Body of pancreas (tissue), 4 donors: ENCODE measurements around the gene PHKA1. TPM values are rescaled to one million over a fixed set of nuclear protein-coding genes. Genes with fewer than 3 reads are reported as not detected.
A peak's percentile ranks its signal among the peaks of the same experiment; 100 is the strongest.
"Not testable (repeated sequence)": the region's sequence is repeated elsewhere in the genome, so short reads cannot be mapped to it uniquely, and the experiment has no call there.

Source experiments
- ATAC-seq: fragments of 150-250 bp; one replicate; pipeline ENCODE4 v1.9.1; 2016
- DNase-seq, 4 donors: peaks; one replicate each; pipeline ENCODE4 v3.0.0-alpha.2; 2019
- H3K27ac ChIP-seq, 4 donors: fragments of 200-600 bp; sonication (generic); 1 replicate in 3 of 4; 2 replicates in 1 of 4; pipeline versions ENCODE4 v1.5.1 to v1.6.1; 2016 to 2019; ENCODE audit warnings: mild to moderate bottlenecking in 1 of 4, mixed read lengths in 1 of 4, moderate library complexity in 1 of 4
- H3K27me3 ChIP-seq, 2 donors: fragments of 200-600 bp; sonication (generic); one replicate each; pipeline ENCODE4 v1.6.0; 2016; ENCODE audit warnings: mild to moderate bottlenecking in 1 of 2
- H3K36me3 ChIP-seq, 2 donors: fragments of 200-600 bp; sonication (generic); replicated peaks in 1 of 2; 2 replicates each; pipeline ENCODE4 v1.5.1; 2016; ENCODE audit warnings: low read depth in 2 of 2; ENCODE audit not compliant: insufficient read depth in 1 of 2
- H3K4me1 ChIP-seq: fragments of 200-600 bp; sonication (generic); one replicate; pipeline ENCODE4 v1.6.0; 2016
- H3K4me3 ChIP-seq, 2 donors: fragments of 200-600 bp; sonication (generic); 1 replicate in 1 of 2; 2 replicates in 1 of 2; pipeline ENCODE4 v1.5.1; 2016 to 2019
- H3K9me3 ChIP-seq, 3 donors: fragments of 200-600 bp; sonication (generic); 1 replicate in 2 of 3; 2 replicates in 1 of 3; pipeline ENCODE4 v1.5.1; 2016
- POLR2A ChIP-seq, 3 donors: fragments of 450-650 bp; IDR thresholded peaks; one replicate each; pipeline ENCODE4 v1.6.1; 2016; ENCODE audit warnings: antibody characterized with exemption in 3 of 3, mild to moderate bottlenecking in 2 of 3
- WGBS, 2 donors: methylation state at CpG; one replicate each; pipeline ENCODE4 v1.1.5; 2017; 5-methylcytosine and 5-hydroxymethylcytosine counted together
- intact Hi-C: fragments of 100-400 bp; cut with DNase I; formaldehyde crosslinking; loops from one replicate; pipeline ENCODE4 v1.15.1; 2023
- total RNA-seq, 2 donors: library from RNA; depleted of rRNA; stranded (reverse); fragments of >200 nt; gene quantifications; one replicate each; pipeline ENCODE4 v1.1.0, GENCODE V29; 2016
- TF ChIP-seq, protein P1 (sequence below), 7 experiments: fragments of 450-650 bp in 4 of 7; fragments of 200-600 bp in 3 of 7; sonication (generic) in 3 of 7; IDR thresholded peaks; one replicate each; pipeline ENCODE4 v1.5.1; 2016 to 2019; ENCODE audit warnings: antibody characterized with exemption in 7 of 7

The PHKA1 gene
- total RNA-seq, 2 donors from 2014 or later, result 7.3 to 8.6 TPM

DNA sequence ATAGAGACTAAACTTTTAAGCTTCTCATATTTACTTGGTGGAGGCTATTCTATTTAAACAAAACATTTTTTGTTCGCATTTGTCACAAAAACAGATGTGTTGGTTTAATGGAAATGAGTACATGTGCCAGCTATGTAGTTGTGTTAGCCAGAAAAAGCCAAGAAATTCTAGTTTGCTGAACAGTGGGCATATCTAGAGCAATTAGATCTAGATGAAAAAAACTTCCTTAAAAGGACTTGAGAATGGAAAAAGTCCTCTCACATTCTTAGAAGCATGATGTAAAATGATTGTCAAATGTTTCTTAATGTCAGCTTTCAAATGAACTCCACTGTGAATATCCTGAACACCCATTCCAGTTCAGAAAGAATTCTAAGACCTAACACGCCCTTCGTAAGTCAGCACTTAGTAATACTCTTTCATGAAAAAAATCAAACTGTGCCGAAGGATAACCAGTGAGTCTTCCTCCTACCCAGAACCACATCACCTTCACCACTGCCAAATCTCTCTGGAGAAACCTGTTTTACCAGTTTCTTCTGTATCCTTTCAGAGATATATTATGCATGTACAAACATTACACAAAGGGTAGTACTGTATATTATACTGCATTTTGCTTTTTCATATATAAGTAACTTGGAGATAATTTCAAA, 28.2 kb downstream of the PHKA1 start:
- TF ChIP-seq, protein P1, sequence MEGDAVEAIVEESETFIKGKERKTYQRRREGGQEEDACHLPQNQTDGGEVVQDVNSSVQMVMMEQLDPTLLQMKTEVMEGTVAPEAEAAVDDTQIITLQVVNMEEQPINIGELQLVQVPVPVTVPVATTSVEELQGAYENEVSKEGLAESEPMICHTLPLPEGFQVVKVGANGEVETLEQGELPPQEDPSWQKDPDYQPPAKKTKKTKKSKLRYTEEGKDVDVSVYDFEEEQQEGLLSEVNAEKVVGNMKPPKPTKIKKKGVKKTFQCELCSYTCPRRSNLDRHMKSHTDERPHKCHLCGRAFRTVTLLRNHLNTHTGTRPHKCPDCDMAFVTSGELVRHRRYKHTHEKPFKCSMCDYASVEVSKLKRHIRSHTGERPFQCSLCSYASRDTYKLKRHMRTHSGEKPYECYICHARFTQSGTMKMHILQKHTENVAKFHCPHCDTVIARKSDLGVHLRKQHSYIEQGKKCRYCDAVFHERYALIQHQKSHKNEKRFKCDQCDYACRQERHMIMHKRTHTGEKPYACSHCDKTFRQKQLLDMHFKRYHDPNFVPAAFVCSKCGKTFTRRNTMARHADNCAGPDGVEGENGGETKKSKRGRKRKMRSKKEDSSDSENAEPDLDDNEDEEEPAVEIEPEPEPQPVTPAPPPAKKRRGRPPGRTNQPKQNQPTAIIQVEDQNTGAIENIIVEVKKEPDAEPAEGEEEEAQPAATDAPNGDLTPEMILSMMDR (IDR thresholded peaks at IDR 0.05), result no peak
- no peak for TF ChIP-seq POLR2A (IDR thresholded peaks at IDR 0.05)
- 17 to 45% methylated on average over 4 of the region's 4 CpGs for WGBS, 2 donors
- DNase-seq, result peak; percentile 5 to 50 (median 20)
- H3K4me1 ChIP-seq, result peaks cover 4% of the 10 kb centered on the region
- H3K27me3 ChIP-seq, result no peaks in the 10 kb centered on the region
- intact Hi-C loops, result no loop called here
- H3K27ac ChIP-seq, result peak overlapping the region in 1 of 4 donors; percentile 11
- ATAC-seq, result peak; percentile 85
- H3K9me3 ChIP-seq, result no peaks in the 10 kb centered on the region
- H3K4me3 ChIP-seq, result no peak overlapping the region
- H3K36me3 ChIP-seq, result no peaks in the 10 kb centered on the region

- no peak overlapping the region for H3K4me3 ChIP-seq
- H3K4me1 ChIP-seq, result peaks cover 4% of the 10 kb centered on the region
- DNase-seq, result no peak
- intact Hi-C loops, result no loop called here
- 42 to 61% methylated on average over 1 of the region's 1 CpG for WGBS, 2 donors
- H3K36me3 ChIP-seq, result no peaks in the 10 kb centered on the region
- TF ChIP-seq POLR2A (IDR thresholded peaks at IDR 0.05), result no peak
- TF ChIP-seq, protein P1 (IDR thresholded peaks at IDR 0.05), result no peak
- no peak for ATAC-seq
- H3K9me3 ChIP-seq, result no peaks in the 10 kb centered on the region
- H3K27ac ChIP-seq, result no peak overlapping the region
- H3K27me3 ChIP-seq, result no peaks in the 10 kb centered on the region
Measured at GRCh38 chrX:72685018-72685417, 29.1 kb downstream of the PHKA1 start.

DNA sequence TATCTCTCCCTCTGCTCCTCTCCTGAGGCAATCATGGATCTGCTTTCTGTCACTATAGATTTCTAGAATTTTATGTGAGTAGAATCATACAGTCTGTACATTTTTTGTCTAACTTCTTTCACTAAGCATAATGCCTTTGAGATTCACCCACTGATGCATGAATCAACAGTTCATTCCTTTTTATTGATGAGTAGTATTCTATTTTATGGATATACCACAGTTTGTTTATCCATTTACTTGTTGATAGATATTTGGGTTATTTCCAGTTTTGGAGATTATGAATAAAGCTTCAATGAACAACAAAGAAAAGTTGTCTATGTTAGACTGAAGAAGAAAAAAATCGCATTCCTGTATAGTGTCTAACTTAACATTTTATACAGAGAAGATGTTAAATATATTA, 30.5 kb downstream of the PHKA1 start:
- DNase-seq, result no peak
- Histone ChIP-seq H3K36me3 (no peaks in the 10 kb centered on the region), H3K27me3 (no peaks in the 10 kb centered on the region), H3K9me3 (no peaks in the 10 kb centered on the region), H3K4me1 (peaks cover 4% of the 10 kb centered on the region), H3K27ac (no peak overlapping the region), H3K4me3 (no peak overlapping the region)
- no peak for ATAC-seq
- 100% methylated on average over 1 of the region's 1 CpG for WGBS, 2 donors
- TF ChIP-seq POLR2A (IDR thresholded peaks at IDR 0.05), result no peak
- TF ChIP-seq, protein P1 (IDR thresholded peaks at IDR 0.05), result no peak
- intact Hi-C loops, result no loop called here

DNA sequence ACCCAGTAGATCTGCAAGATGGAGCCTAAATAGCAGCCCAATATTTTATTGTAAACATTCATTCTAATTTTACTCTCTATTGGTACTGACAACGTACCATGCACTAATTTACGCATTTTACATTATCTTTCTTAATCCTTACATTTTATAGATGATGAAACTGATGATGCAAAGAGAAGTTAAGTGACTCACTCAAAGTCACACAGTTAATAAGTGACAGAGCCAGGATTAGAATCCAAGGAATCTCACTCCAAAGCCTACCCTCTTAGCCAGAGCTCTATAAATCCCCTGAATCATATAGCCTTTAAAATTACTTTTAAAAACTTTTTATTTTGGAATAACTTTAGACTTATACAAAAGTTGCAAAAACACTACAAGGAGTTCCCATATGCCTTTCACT, 37.6 kb downstream of the PHKA1 start:
- Histone ChIP-seq H3K36me3 (no peaks in the 10 kb centered on the region), H3K9me3 (no peaks in the 10 kb centered on the region), H3K4me1 (no peaks in the 10 kb centered on the region), H3K27ac (no peak overlapping the region), H3K4me3 (no peak overlapping the region), H3K27me3 (no peaks in the 10 kb centered on the region)
- TF ChIP-seq, protein P1 (IDR thresholded peaks at IDR 0.05), result no peak
- no peak for TF ChIP-seq POLR2A (IDR thresholded peaks at IDR 0.05)
- DNase-seq (no peak), ATAC-seq (no peak)
- intact Hi-C loops, result no loop called here
- WGBS, 2 donors, result 95 to 100% methylated on average over 2 of the region's 2 CpGs

DNA sequence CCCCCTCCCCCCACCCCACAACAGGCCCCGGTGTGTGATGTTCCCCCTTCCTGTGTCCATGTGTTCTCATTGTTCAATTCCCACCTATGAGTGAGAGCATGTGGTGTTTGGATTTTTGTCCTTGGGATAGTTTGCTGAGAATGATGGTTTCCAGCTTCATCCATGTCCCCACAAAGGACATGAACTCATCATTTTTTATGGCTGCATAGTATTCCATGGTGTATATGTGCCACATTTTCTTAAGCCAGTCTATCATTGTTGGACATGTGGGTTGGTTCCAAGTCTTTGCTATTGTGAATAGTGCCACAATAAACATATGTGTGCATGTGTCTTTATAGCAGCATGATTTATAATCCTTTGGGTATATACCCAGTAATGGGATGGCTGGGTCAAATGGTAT, 40.2 kb downstream of the PHKA1 start:
- not testable (repeated sequence) for DNase-seq
- WGBS, 2 donors, result no CpG with 5 or more reads among the region's 1 CpG

GRCh38 chrX:72669508-72669907, 44.6 kb downstream of the PHKA1 start:
- DNase-seq, H3K9me3 ChIP-seq, H3K4me1 ChIP-seq, H3K27me3 ChIP-seq, H3K4me3 ChIP-seq, ATAC-seq, H3K36me3 ChIP-seq, intact Hi-C loops, H3K27ac ChIP-seq: not testable (repeated sequence)
- WGBS, 2 donors, result 93 to 100% methylated on average over 3 to 4 of the region's 5 CpGs

More for the DNA sequence above, 40.2 kb downstream of the PHKA1 start:
- intact Hi-C loops, H3K9me3 ChIP-seq, H3K4me1 ChIP-seq, H3K27me3 ChIP-seq, H3K27ac ChIP-seq, ATAC-seq, H3K36me3 ChIP-seq, H3K4me3 ChIP-seq: not testable (repeated sequence)
